Heart left ventricle (tissue), 16 donors: ENCODE results near the gene ZNF442. TPM values are rescaled to one million over a fixed set of nuclear protein-coding genes. Genes with fewer than 3 reads are reported as not detected.
"Not testable (repeated sequence)": the region's sequence is repeated elsewhere in the genome, so short reads cannot be mapped to it uniquely, and the experiment has no call there.

Source experiments
- ATAC-seq, 4 donors: fragments of 200-7000 bp; cut with Tn5 transposase; one replicate each; pipeline ENCODE4 v1.9.1; 2020 to 2022; ENCODE audit warnings: moderate library complexity in 4 of 4, mild to moderate bottlenecking in 3 of 4, moderate number of reproducible peaks in 1 of 4
- DNase-seq, 5 donors: peaks; one replicate each; pipeline ENCODE4 v3.0.0-alpha.2; 2020
- H3K27ac ChIP-seq, 12 donors: fragments of 200-600 bp; sonication (generic) in 4 of 12; one replicate each; pipeline versions ENCODE4 v1.5.0 to v1.8.0; 2016 to 2022; ENCODE audit warnings: mild to moderate bottlenecking in 2 of 12
- H3K27me3 ChIP-seq, 9 donors: fragments of 200-600 bp; sonication (generic) in 2 of 9; one replicate each; pipeline versions ENCODE4 v1.5.1 to v1.8.0; 2016 to 2022; ENCODE audit warnings: mild to moderate bottlenecking in 3 of 9
- H3K36me3 ChIP-seq, 9 donors: fragments of 200-600 bp; sonication (generic) in 2 of 9; one replicate each; pipeline versions ENCODE4 v1.5.0 to v1.8.0; 2018 to 2022; ENCODE audit warnings: mild to moderate bottlenecking in 2 of 9
- H3K4me1 ChIP-seq, 12 donors: fragments of 200-600 bp; sonication (generic) in 4 of 12; one replicate each; pipeline versions ENCODE4 v1.5.0 to v1.8.0; 2016 to 2022; ENCODE audit warnings: mild to moderate bottlenecking in 3 of 12
- H3K4me3 ChIP-seq, 12 donors: fragments of 200-600 bp; sonication (generic) in 4 of 12; one replicate each; pipeline versions ENCODE4 v1.5.0 to v1.8.0; 2017 to 2022; ENCODE audit warnings: mild to moderate bottlenecking in 9 of 12, moderate library complexity in 4 of 12
- H3K9me3 ChIP-seq, 12 donors: fragments of 200-600 bp; sonication (generic) in 4 of 12; one replicate each; pipeline versions ENCODE4 v1.5.0 to v1.8.0; 2016 to 2022; ENCODE audit warnings: mild to moderate bottlenecking in 1 of 12
- CTCF ChIP-seq, 12 donors: fragments of 200-600 bp; sonication (generic) in 4 of 12; IDR thresholded peaks; one replicate each; pipeline versions ENCODE4 v1.5.0 to v1.8.0; 2018 to 2022; ENCODE audit warnings: antibody characterized with exemption in 12 of 12, mild to moderate bottlenecking in 5 of 12
- POLR2A ChIP-seq, 2 donors: fragments of 450-650 bp; IDR thresholded peaks; one replicate each; pipeline ENCODE4 v1.6.1; 2017; ENCODE audit warnings: antibody characterized with exemption in 2 of 2, mild to moderate bottlenecking in 2 of 2, moderate library complexity in 2 of 2
- WGBS, 4 donors: extraction: QIAGEN DNeasy Blood & Tissue Kit in 2 of 4; methylation state at CpG; one replicate each; pipeline versions ENCODE4 v1.1.5 to v1.1.7; 2013 to 2018; 5-methylcytosine and 5-hydroxymethylcytosine counted together
- intact Hi-C, 10 donors: fragments of 100-400 bp; cut with DNase I; formaldehyde crosslinking; loops; one replicate each; pipeline versions ENCODE4 v1.11.1 to v1.14.2; 2022
- polyA plus RNA-seq, 2 donors: library from polyadenylated mRNA; stranded (reverse); fragments of 200-250 nt; gene quantifications; one replicate each; pipeline ENCODE4 v1.2.3, GENCODE V29; 2013
- total RNA-seq, 9 donors: library from RNA; depleted of rRNA in 2 of 9; stranded (reverse); fragments of >200 nt in 2 of 9; fragmentation: NEBNext Ultra II Directional in 3 of 9; extraction: Animal tissue kit (Norgen Biotek cat#: 25700) in 3 of 9; gene quantifications; one replicate each; pipeline versions ENCODE4 v1.1.0 to v1.2.4, GENCODE V29; 2016 to 2023
- donor health status: ischemic (EF 13 %, LVEDD 7.1; RV severe dilation, severe dysfunction).
- donor health status: healthy with polysubstance abuse.
- donor health status: DM: no; HTN: yes; CAD: no.
- donor health status: DM: no; HTN: no; CAD: no.
- donor health status: ischemic (EF 25% LVEDD 6.9; RV normal size, moderate dysfunction).
- donor health status: ischemic (EF 25% LVEDD 5.7; RV mildly dilated, moderate dysfunction).
- donor health status: healthy.
- donor health status: DM: yes; HTN: yes; CAD: no.
- donor health status: ischemic (EF 35%, LVEDD 5.7; RV mildly dilated, moderate dysfunction).
- donor health status: nonischemic (EF 11% LVEDD 7.7; RV severe dilation, severe dysfunction).
- donor health status: DM: yes; HTN: yes; CAD: no.
- donor health status: PGD.
- donor health status: ischemic (EF 29% LVEDD 5.4; RV normal size, mild dysfunction).
- donor health status: nonischemic (EF 23%, LVEDD 6.1; RV moderate dilation, normal function).

ZNF442 gene
- total and polyA plus RNA-seq, 11 donors: 0.80 to 4.3 (median 2.4) TPM

- H3K36me3 ChIP-seq: peaks cover 0 to 44% (median 24%) of the 10 kb centered on the region in 9 donors
These were observed 14.9 kb upstream of the ZNF442 start for GRCh38 chr19:12380444-12380737.

GRCh38 chr19:12379732-12380443, 14.4 kb upstream of the ZNF442 start:
- Histone ChIP-seq H3K9me3 (peaks cover 0 to 85% (median 24%) of the 10 kb centered on the region in 12 donors), H3K27me3 (no peaks in the 10 kb centered on the region), H3K36me3 (peaks cover 0 to 44% (median 24%) of the 10 kb centered on the region in 9 donors), H3K4me1 (no peaks in the 10 kb centered on the region), H3K4me3 (no peak overlapping the region), H3K27ac (no peak overlapping the region)
- no peak for ATAC-seq
- intact Hi-C loops: no loop called here
- no peak for DNase-seq
- WGBS, 4 donors: 89 to 94% (median 94%) methylated on average over 5 of the region's 5 CpGs
- TF ChIP-seq CTCF (IDR thresholded peaks at IDR 0.05) (no peak), POLR2A (IDR thresholded peaks at IDR 0.05) (no peak)

More at GRCh38 chr19:12380444-12380737, 14.9 kb upstream of the ZNF442 start:
- intact Hi-C loops: no loop called here
- Histone ChIP-seq H3K27ac (no peak overlapping the region), H3K27me3 (no peaks in the 10 kb centered on the region), H3K9me3 (peaks cover 0 to 80% (median 24%) of the 10 kb centered on the region in 12 donors), H3K4me3 (no peak overlapping the region), H3K4me1 (no peaks in the 10 kb centered on the region)
- DNase-seq (no peak), ATAC-seq (no peak)
- TF ChIP-seq CTCF (IDR thresholded peaks at IDR 0.05): no peak
- TF ChIP-seq POLR2A (IDR thresholded peaks at IDR 0.05): no peak
- WGBS, 4 donors: 47 to 90% (median 70%) methylated on average over 2 of the region's 2 CpGs

GRCh38 chr19:12374026-12374425, 8.5 kb upstream of the ZNF442 start:
- TF ChIP-seq POLR2A (IDR thresholded peaks at IDR 0.05): no peak
- TF ChIP-seq CTCF (IDR thresholded peaks at IDR 0.05): no peak
- Histone ChIP-seq H3K27ac (no peak overlapping the region), H3K4me1 (no peaks in the 10 kb centered on the region), H3K4me3 (no peak overlapping the region), H3K27me3 (no peaks in the 10 kb centered on the region), H3K36me3 (no peaks in the 10 kb centered on the region), H3K9me3 (peaks cover 0 to 42% (median 7%) of the 10 kb centered on the region in 12 donors)
- DNase-seq (no peak), ATAC-seq (no peak)
- intact Hi-C loops: no loop called here
- 97 to 100% (median 98%) methylated on average over 1 of the region's 1 CpG for whole genome bisulfite sequencing, 4 donors

GRCh38 chr19:12364391-12365235, 870 bp downstream of the ZNF442 start:
- Histone ChIP-seq H3K27me3 (no peaks in the 10 kb centered on the region), H3K27ac (peak overlapping the region; percentile 77 to 97 (median 90)), H3K9me3 (no peaks in the 10 kb centered on the region), H3K4me1 (peaks cover 0 to 19% (median 11%) of the 10 kb centered on the region in 12 donors), H3K4me3 (peak overlapping the region; percentile 66 to 99 (median 94)), H3K36me3 (no peaks in the 10 kb centered on the region)
- WGBS, 4 donors: 5 to 6% (median 6%) methylated on average over 27 to 28 of the region's 28 CpGs
- intact Hi-C loops: loop anchor here in 5 of 10 donors (1.0 to 10.0 kb wide), 8 partner anchors 31 to 170 kb away; partner anchors contain the start of genes ZNF563 (in 4 of the 5), ZNF44 (in 3 of the 5) and ZNF799 (in 2 of the 5)
- peak in 1 of 4 donors; percentile 1 for ATAC-seq
- TF ChIP-seq CTCF (IDR thresholded peaks at IDR 0.05) (no peak), POLR2A (IDR thresholded peaks at IDR 0.05) (no peak)
- DNase-seq: peak in 3 of 5 donors; percentile 8 to 36 (median 32)

- not testable (repeated sequence) for H3K9me3 ChIP-seq, H3K27me3 ChIP-seq, H3K36me3 ChIP-seq, DNase-seq, H3K27ac ChIP-seq, H3K4me3 ChIP-seq, ATAC-seq
- intact Hi-C loops: loop anchor here in 2 of 10 donors (5.0 to 10.0 kb wide), 2 partner anchors 160 to 167 kb away; no protein-coding TSS in a partner anchor
- peaks cover 0 to 19% (median 11%) of the 10 kb centered on the region in 12 donors for H3K4me1 ChIP-seq
- 96 to 100% (median 97%) methylated on average over 12 to 30 of the region's 30 CpGs for WGBS, 4 donors
These were observed 3.2 kb downstream of the ZNF442 start for GRCh38 chr19:12362236-12362635.
